HG02798 (cell line): Measurements from ENCODE around the gene ARHGEF7.

Experiments
- ATAC-seq: cut with Tn5 transposase; IDR thresholded peaks from one replicate; pipeline ENCODE4 v1.9.1; 2021; ENCODE audit warnings: mild to moderate bottlenecking; ENCODE audit not compliant: unreplicated experiment, poor library complexity

Gene ARHGEF7

GRCh38 chr13:111262715-111263114, 147.6 kb downstream of the ARHGEF7 start:
- no peak for ATAC-seq

GRCh38 chr13:111263566-111263965, 148.5 kb downstream of the ARHGEF7 start:
- ATAC-seq, result no peak

GRCh38 chr13:111265006-111265700, 150.0 kb downstream of the ARHGEF7 start:
- no peak for ATAC-seq

- no peak for ATAC-seq
These were observed 150.6 kb downstream of the ARHGEF7 start for GRCh38 chr13:111265701-111266035.

- no peak for ATAC-seq
These were observed 152.1 kb downstream of the ARHGEF7 start for GRCh38 chr13:111267205-111267604.

- ATAC-seq, result no peak
These were observed 152.7 kb downstream of the ARHGEF7 start for GRCh38 chr13:111267784-111268183.

GRCh38 chr13:111269508-111269907, 154.4 kb downstream of the ARHGEF7 start:
- ATAC-seq, result no peak

GRCh38 chr13:111270126-111270525, 155.0 kb downstream of the ARHGEF7 start:
- ATAC-seq, result no peak

- no peak for ATAC-seq
These were observed 155.9 kb downstream of the ARHGEF7 start for GRCh38 chr13:111270765-111271698.

GRCh38 chr13:111272117-111272516, 157.0 kb downstream of the ARHGEF7 start:
- ATAC-seq, result no peak

- ATAC-seq, result no peak
These were observed 160.3 kb downstream of the ARHGEF7 start for GRCh38 chr13:111275382-111275781.

- ATAC-seq, result no peak
These were observed 161.0 kb downstream of the ARHGEF7 start for GRCh38 chr13:111275995-111276618.

- no peak for ATAC-seq
These were observed 163.1 kb downstream of the ARHGEF7 start for GRCh38 chr13:111278258-111278657.

GRCh38 chr13:111278743-111279652, 163.9 kb downstream of the ARHGEF7 start:
- ATAC-seq, result no peak

- ATAC-seq, result no peak
These were observed 165.1 kb downstream of the ARHGEF7 start for GRCh38 chr13:111280226-111280625.

- no peak for ATAC-seq
These were observed 165.8 kb downstream of the ARHGEF7 start for GRCh38 chr13:111280681-111281585.

GRCh38 chr13:111281751-111282311, 166.7 kb downstream of the ARHGEF7 start:
- ATAC-seq, result no peak

- no peak for ATAC-seq
These were observed 167.3 kb downstream of the ARHGEF7 start for GRCh38 chr13:111282425-111282824.

- no peak for ATAC-seq
These were observed 167.9 kb downstream of the ARHGEF7 start for GRCh38 chr13:111282997-111283396.
